A549 treated with CORT108297 at 1 μM for 4 hours (cell line): ENCODE results near the gene ZNF544. TPM values are rescaled to one million over a fixed set of nuclear protein-coding genes. Genes with fewer than 3 reads are reported as not detected.

ENCODE experiments used
- total RNA-seq: library from RNA; stranded (reverse); fragments of 200-300 nt; extraction: Qiagen RNA extraction; gene quantifications from 5 replicates; pipeline ENCODE4 v1.2.3, GENCODE V29; 2022

Gene ZNF544
- 15.5 to 22.6 TPM (median 17.0 TPM) in 5 replicates for total RNA-seq

DNA sequence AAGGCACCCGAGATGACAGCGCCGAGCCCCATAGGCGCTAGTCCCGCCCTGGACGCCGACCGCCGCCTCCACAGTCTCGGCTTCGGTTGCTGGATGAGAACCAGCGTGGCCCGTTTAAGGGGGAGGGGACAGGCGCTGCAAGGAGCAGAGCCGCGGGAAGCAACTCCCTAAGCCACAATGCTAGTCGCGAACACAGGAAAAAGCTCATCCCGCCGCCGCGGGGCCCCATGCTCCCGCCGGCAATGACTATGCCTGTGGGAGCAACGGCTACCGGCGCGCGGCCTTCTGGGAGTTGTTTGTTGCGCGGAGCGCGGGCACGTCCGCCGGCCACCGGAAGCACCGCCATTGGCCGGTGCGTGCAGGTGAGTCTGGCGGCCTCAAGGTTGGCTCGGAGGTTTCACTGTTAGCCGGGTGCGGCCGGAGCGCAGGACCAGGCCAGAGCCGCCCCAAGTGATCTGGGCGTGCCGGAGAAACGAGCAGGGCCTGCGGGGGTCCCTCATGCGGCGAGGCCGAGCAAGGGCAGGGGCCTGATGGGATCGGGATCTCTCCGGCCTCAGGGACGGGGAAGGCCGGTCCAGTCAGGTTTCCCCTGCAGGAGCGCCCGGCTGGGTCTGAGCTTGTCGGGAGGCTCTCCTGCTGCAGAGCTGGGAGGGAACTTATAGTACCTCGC is at the start of gene ZNF544:
Gene ZNF544 (plus strand): TSS at position 330 of the 670 bp plus-strand sequence. CDS start 15,110 bp downstream, outside the sequence.

DNA sequence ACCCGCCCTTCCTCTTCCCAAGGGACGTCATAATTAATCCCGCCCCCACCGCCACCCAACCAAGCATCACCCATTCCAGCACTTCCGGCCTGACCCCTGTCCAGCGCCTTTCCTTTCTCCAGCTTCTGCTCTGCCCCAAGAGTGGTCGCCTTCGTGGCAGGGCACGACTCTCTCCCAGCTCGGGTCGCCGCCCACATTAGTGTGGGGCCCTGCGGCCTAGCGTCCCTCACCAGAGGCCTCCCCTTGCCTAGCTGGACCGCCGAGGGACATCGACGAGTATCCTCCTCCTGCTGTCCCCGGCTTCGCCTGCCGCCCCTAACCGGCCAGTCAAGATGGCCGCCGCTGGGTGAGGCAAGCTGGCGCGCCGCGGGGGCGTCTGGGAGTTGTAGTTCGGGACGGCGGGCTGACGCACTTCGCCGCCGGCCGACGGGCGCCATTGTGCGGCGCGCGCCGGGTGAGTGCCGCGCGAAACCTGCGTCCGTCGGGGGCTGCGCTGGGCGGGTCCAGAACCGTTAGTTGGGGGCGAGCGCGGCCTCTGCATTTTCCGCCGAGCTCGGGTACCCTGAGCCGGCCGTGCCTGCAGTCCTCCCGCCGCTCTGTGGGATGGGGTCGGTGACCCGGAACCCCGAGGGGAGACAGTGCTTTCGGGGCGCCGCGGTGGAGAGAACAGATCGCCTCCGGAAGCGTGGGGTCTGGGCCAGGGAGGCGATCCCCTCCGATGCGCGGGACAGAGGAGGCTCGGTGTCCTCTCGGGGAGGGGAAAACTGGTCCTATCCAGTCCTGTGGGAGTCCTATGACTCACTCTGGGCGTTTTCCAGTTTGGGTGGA is 45.5 kb upstream of the ZNF544 start, which contains the start of gene ZNF274:
Gene ZNF274 (plus strand): TSS at position 73 of the 828 bp plus-strand sequence. CDS start 905 bp downstream, outside the sequence.

DNA sequence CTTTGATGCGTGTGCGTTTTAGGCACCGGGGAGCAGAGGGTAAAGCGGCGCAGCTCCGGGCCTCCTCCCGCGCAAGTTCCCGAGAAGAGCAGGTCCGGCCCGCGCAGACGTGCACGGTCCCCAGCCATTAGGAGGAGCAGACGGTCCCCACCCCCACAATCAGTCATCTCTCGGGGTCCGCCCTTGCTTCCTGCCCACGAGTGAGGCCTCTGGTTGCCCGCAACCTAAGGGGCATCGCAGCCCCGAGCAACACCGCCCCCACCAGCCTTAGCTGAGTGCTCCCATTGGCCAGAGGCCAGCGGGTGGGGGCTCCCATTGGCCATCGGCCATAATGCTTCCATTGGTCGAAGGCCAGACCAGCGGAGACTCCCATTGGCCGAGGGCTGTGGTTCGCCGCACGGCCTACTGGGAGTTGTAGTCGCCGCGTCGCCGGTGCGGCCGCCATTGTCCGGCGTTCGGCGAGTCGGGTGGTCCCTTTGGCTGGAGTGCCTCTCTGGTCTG is 49.9 kb downstream of the ZNF544 start, which contains the start of gene ZNF8:
Gene ZNF8 (plus strand): TSS at position 415 of the 501 bp plus-strand sequence. CDS start 127 bp downstream, outside the sequence.

DNA sequence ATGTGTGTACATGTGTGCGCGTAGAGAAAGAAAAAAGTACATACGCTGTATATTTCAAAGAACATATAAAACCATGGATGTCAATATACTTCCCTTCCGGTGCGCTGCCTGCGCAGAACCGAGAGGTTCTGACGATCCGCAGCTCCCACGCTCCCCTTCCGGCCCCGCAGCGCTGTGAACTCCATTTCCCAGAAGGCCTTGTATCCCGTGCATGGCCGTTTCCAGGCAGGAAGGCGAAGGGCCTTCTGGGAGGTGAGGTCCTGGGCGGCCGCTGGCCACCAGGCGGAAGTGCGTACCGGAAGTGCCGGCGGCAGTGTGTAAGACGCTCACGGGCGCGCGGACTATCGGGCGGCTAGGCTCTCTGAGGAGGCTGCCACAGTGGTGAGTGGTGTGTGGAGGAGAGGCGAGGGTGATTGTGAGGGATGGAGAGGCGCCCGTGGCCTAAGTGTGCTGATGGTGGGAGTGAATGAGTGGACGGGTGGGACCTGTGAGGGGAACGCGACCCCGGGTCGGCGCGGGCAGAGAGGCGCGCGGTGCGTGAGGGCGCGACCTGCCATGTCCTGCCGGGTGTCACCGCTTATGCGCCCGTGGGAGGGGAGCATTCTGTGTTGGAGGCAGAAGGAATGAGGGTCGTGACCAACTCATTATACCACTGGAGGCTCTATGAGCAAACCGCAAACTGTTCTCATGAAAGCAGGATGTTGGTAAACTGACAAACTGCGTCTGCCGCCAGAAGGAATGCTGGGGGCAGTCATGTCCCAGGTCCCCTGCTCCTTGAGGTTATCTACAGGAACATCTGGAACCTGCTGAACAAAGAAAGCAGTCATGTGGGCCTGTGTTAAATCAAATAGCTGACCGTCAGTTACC is 76.6 kb downstream of the ZNF544 start, which contains the start of gene ERVK3-1:
Gene ERVK3-1 (plus strand): TSS at position 313 of the 867 bp plus-strand sequence. CDS start 6,792 bp downstream, outside the sequence.

Other genes with a start within 250 kb of the ZNF544 start
- gene ZNF606, start 226.1 kb upstream of the ZNF544 start, total RNA-seq, result 1.9 to 3.3 TPM (median 2.4 TPM) in 5 replicates
- gene ZSCAN1, start 194.9 kb upstream of the ZNF544 start, total RNA-seq, result not detected in 5 replicates
- gene ZNF135, start 169.6 kb upstream of the ZNF544 start, total RNA-seq, result not detected in 5 replicates
- gene ZSCAN18, start 130.7 kb upstream of the ZNF544 start, total RNA-seq, result 1.6 to 4.0 TPM (median 2.9 TPM) in 5 replicates
- gene ZNF329, start 78.1 kb upstream of the ZNF544 start, total RNA-seq, result 2.6 to 3.8 TPM (median 3.0 TPM) in 5 replicates
- gene ZNF274, start 45.9 kb upstream of the ZNF544 start, total RNA-seq, result 13.0 to 14.8 TPM (median 14.1 TPM) in 5 replicates
- gene ZNF8, start 50.0 kb downstream of the ZNF544 start, total RNA-seq, result 0.96 to 1.5 TPM (median 0.97 TPM) in 5 replicates
- gene ERVK3-1, start 76.5 kb downstream of the ZNF544 start, total RNA-seq, result 88.9 to 110 TPM (median 94.2 TPM) in 5 replicates
- 2.4 to 2.7 TPM (median 2.6 TPM) in 5 replicates for gene ZSCAN22, start 98.1 kb downstream of the ZNF544 start, total RNA-seq
- 9.0 to 15.1 TPM (median 12.4 TPM) in 5 replicates for gene A1BG, start 124.6 kb downstream of the ZNF544 start, total RNA-seq
- gene ZNF497, start 133.8 kb downstream of the ZNF544 start, total RNA-seq, result 0.98 to 1.7 TPM (median 1.5 TPM) in 5 replicates
- 0.92 to 1.6 TPM (median 1.4 TPM) in 5 replicates for gene ZNF837, start 152.1 kb downstream of the ZNF544 start, total RNA-seq
- 2,147 to 2,676 TPM (median 2,583 TPM) in 5 replicates for gene RPS5, start 158.4 kb downstream of the ZNF544 start, total RNA-seq
- 0.08 to 0.25 TPM (median 0.17 TPM) in 4 of 5 replicates, not detected in the other for gene RNF225, start 166.7 kb downstream of the ZNF544 start, total RNA-seq
- gene ZNF584, start 179.7 kb downstream of the ZNF544 start, total RNA-seq, result 17.4 to 20.0 TPM (median 19.2 TPM) in 5 replicates
- gene ZNF132, start 211.2 kb downstream of the ZNF544 start, total RNA-seq, result 0.08 to 0.10 TPM (median 0.09 TPM) in 5 replicates
- gene ZNF324B, start 222.7 kb downstream of the ZNF544 start, total RNA-seq, result 5.8 to 7.5 TPM (median 7.3 TPM) in 5 replicates
- gene ZNF324, start 238.2 kb downstream of the ZNF544 start, total RNA-seq, result 7.8 to 11.4 TPM (median 9.2 TPM) in 5 replicates
- gene ZNF446, start 247.4 kb downstream of the ZNF544 start, total RNA-seq, result 11.4 to 14.5 TPM (median 14.0 TPM) in 5 replicates